Right lobe of liver (tissue), 6 donors: Measurements from ENCODE around the gene PLCB4. TPM values are rescaled to one million over a fixed set of nuclear protein-coding genes. Genes with fewer than 3 reads are reported as not detected.

ENCODE experiments used
- ATAC-seq, 4 donors: fragments of 200-7000 bp; cut with Tn5 transposase; one replicate each; pipeline ENCODE4 v1.9.1; 2020; ENCODE audit warnings: mild to moderate bottlenecking in 4 of 4, moderate library complexity in 4 of 4
- DNase-seq, 3 donors: peaks; one replicate each; pipeline ENCODE4 v3.0.0-alpha.2; 2020
- H3K27ac ChIP-seq, 3 donors: fragments of 200-600 bp; one replicate each; pipeline ENCODE4 v1.8.0; 2022
- H3K27me3 ChIP-seq, 2 donors: fragments of 200-600 bp; one replicate each; pipeline ENCODE4 v1.8.0; 2022
- H3K36me3 ChIP-seq, 4 donors: fragments of 200-600 bp; sonication (generic) in 1 of 4; one replicate each; pipeline versions ENCODE4 v1.5.1 to v1.8.0; 2017 to 2022; ENCODE audit warnings: control low read depth in 1 of 4
- H3K4me1 ChIP-seq, 4 donors: fragments of 200-600 bp; sonication (generic) in 1 of 4; one replicate each; pipeline versions ENCODE4 v1.5.1 to v1.8.0; 2017 to 2022; ENCODE audit warnings: control low read depth in 1 of 4
- H3K4me3 ChIP-seq, 3 donors: fragments of 200-600 bp; one replicate each; pipeline ENCODE4 v1.8.0; 2022
- H3K9me3 ChIP-seq, 4 donors: fragments of 200-600 bp; sonication (generic) in 1 of 4; one replicate each; pipeline versions ENCODE4 v1.5.1 to v1.8.0; 2017 to 2022; ENCODE audit warnings: control low read depth in 1 of 4
- CTCF ChIP-seq, 4 donors: fragments of 200-600 bp in 3 of 4; fragments of 450-650 bp in 1 of 4; IDR thresholded peaks; one replicate each; pipeline versions ENCODE4 v1.5.1 to v1.8.0; 2016 to 2022; ENCODE audit warnings: antibody characterized with exemption in 4 of 4, mild to moderate bottlenecking in 2 of 4
- POLR2A ChIP-seq: fragments of 450-650 bp; IDR thresholded peaks from one replicate; pipeline ENCODE4 v1.6.1; 2017; ENCODE audit warnings: antibody characterized with exemption, mild to moderate bottlenecking
- WGBS: methylation state at CpG from one replicate; pipeline ENCODE4 v1.1.6; 2018; ENCODE audit warnings: low coverage, low lambda C conversion rate; ENCODE audit not compliant: insufficient coverage; ENCODE audit errors: missing lambda C conversion rate; 5-methylcytosine and 5-hydroxymethylcytosine counted together
- intact Hi-C, 2 donors: fragments of 100-400 bp; cut with DNase I; formaldehyde crosslinking; loops; one replicate each; pipeline versions ENCODE4 v1.11.2 to v1.14.1; 2022
- total RNA-seq, 6 experiments: library from RNA; depleted of rRNA in 2 of 6; stranded (reverse); fragments of >200 nt in 2 of 6; fragmentation: NEBNext Ultra II Directional in 3 of 6; extraction: Animal tissue kit (Norgen Biotek cat#: 25700) in 3 of 6; gene quantifications; one replicate each; pipeline versions ENCODE4 v1.1.0 to v1.2.4, GENCODE V29; 2016 to 2023
- donor health status: DM: no; HTN: yes; CAD: no.
- donor health status: DM: no; HTN: no; CAD: no.
- donor health status: DM: no; HTN: no; CAD: no.
- donor health status: DM: no; HTN: yes; CAD: no.
- donor health status: DM: no; HTN: yes; CAD: no.

PLCB4 gene
- total RNA-seq, 6 experiments from 2014 or later, result 0.04 to 0.20 (median 0.15) TPM

GRCh38 chr20:9241721-9242427 lies 173.0 kb downstream of the PLCB4 start:
- ATAC-seq, result no peak
- intact Hi-C loops, result no loop called here

GRCh38 chr20:9243986-9244385 lies 175.1 kb downstream of the PLCB4 start:
- Histone ChIP-seq H3K27me3 (no peaks in the 10 kb centered on the region), H3K4me3 (no peak overlapping the region), H3K36me3 (no peaks in the 10 kb centered on the region), H3K9me3 (no peaks in the 10 kb centered on the region), H3K27ac (no peak overlapping the region), H3K4me1 (no peaks in the 10 kb centered on the region)
- WGBS, result 44% methylated on average over 1 of the region's 1 CpG
- no peak for DNase-seq
- ATAC-seq, result no peak
- no peak for TF ChIP-seq CTCF (IDR thresholded peaks at IDR 0.05)
- no peak for TF ChIP-seq POLR2A
- intact Hi-C loops, result no loop called here

More at GRCh38 chr20:9241721-9242427, 173.0 kb downstream of the PLCB4 start:
- WGBS, result 73% methylated on average over 3 of the region's 3 CpGs
- no peaks in the 10 kb centered on the region for H3K36me3 ChIP-seq
- H3K27me3 ChIP-seq, result no peaks in the 10 kb centered on the region
- H3K9me3 ChIP-seq, result no peaks in the 10 kb centered on the region
- H3K4me1 ChIP-seq, result no peaks in the 10 kb centered on the region
- no peak for DNase-seq
- H3K27ac ChIP-seq, result no peak overlapping the region
- TF ChIP-seq CTCF (IDR thresholded peaks at IDR 0.05) (no peak), POLR2A (no peak)
- no peak overlapping the region for H3K4me3 ChIP-seq

GRCh38 chr20:9244811-9245210 lies 175.9 kb downstream of the PLCB4 start:
- intact Hi-C loops, result no loop called here
- H3K9me3 ChIP-seq, result no peaks in the 10 kb centered on the region
- no peak overlapping the region for H3K27ac ChIP-seq
- TF ChIP-seq POLR2A (no peak), CTCF (IDR thresholded peaks at IDR 0.05) (no peak)
- H3K27me3 ChIP-seq, result no peaks in the 10 kb centered on the region
- H3K36me3 ChIP-seq, result no peaks in the 10 kb centered on the region
- no peaks in the 10 kb centered on the region for H3K4me1 ChIP-seq
- ATAC-seq (no peak), DNase-seq (no peak)
- WGBS, result 48% methylated on average over 2 of the region's 2 CpGs
- H3K4me3 ChIP-seq, result no peak overlapping the region

- ATAC-seq (no peak), DNase-seq (no peak)
- Histone ChIP-seq H3K4me1 (no peaks in the 10 kb centered on the region), H3K4me3 (no peak overlapping the region), H3K9me3 (no peaks in the 10 kb centered on the region), H3K27me3 (no peaks in the 10 kb centered on the region), H3K36me3 (no peaks in the 10 kb centered on the region), H3K27ac (no peak overlapping the region)
- 22% methylated on average over 1 of the region's 1 CpG for whole genome bisulfite sequencing
- TF ChIP-seq POLR2A (no peak), CTCF (IDR thresholded peaks at IDR 0.05) (no peak)
- intact Hi-C loops, result no loop called here
These were observed 177.8 kb downstream of the PLCB4 start for GRCh38 chr20:9246731-9247130.
